ENCODE data around the gene SLFNL1. TPM values are rescaled to one million over a fixed set of nuclear protein-coding genes. Genes with fewer than 3 reads are reported as not detected.
A peak's percentile ranks its signal among the peaks of the same experiment; 100 is the strongest.

SLFNL1 gene
- total and polyA plus RNA-seq, 4 donors = 0.02 to 0.68 (median 0.38) TPM

GRCh38 chr1:41038110-41038509 is 16.6 kb upstream of the SLFNL1 start:
- Histone ChIP-seq H3K4me1 (ENCODE audit: control insufficient read depth in 4 of 4, insufficient read depth in 4 of 4, low read length in 3 of 4) (peaks cover 0 to 9% (median 4%) of the 10 kb centered on the region in 4 donors), H3K9me3 (ENCODE audit: control insufficient read depth in 4 of 4, low read length in 3 of 4) (no peaks in the 10 kb centered on the region), H3K27ac (ENCODE audit: low read depth in 1 of 2, low read length in 2 of 2) (no peak overlapping the region), H3K27me3 (ENCODE audit: control insufficient read depth in 4 of 4, insufficient read depth in 4 of 4, low read length in 3 of 4) (no peaks in the 10 kb centered on the region), H3K4me3 (ENCODE audit: low read depth in 1 of 3, low read length in 3 of 3) (no peak overlapping the region), H3K36me3 (ENCODE audit: control insufficient read depth in 4 of 4, insufficient read depth in 3 of 4, low read depth in 1 of 4, low read length in 3 of 4) (peaks cover 4 to 25% (median 11%) of the 10 kb centered on the region in 4 donors), H3K9ac (ENCODE audit: low read depth in 1 of 2, low read length in 2 of 2) (no peak overlapping the region)
- no peak for TF ChIP-seq SP1 (IDR thresholded peaks at IDR 0.05)
- no peak for TF ChIP-seq YY1 (IDR thresholded peaks at IDR 0.05)
- no peak for TF ChIP-seq EGR1 (IDR thresholded peaks at IDR 0.05; ENCODE audit: low read depth in 2 of 2)
- peak in 1 of 2 donors; percentile 20 for TF ChIP-seq RAD21 (IDR thresholded peaks at IDR 0.05)
- TF ChIP-seq FOXA1 (IDR thresholded peaks at IDR 0.05) = no peak
- WGBS = 97% methylated on average over 5 of the region's 5 CpGs
- no peak for DNase-seq (ENCODE audit: low spot score)

GRCh38 chr1:41037116-41037903 is 15.8 kb upstream of the SLFNL1 start:
- WGBS = 96% methylated on average over 3 of the region's 3 CpGs
- H3K36me3 ChIP-seq (ENCODE audit: control insufficient read depth in 4 of 4, insufficient read depth in 3 of 4, low read depth in 1 of 4, low read length in 3 of 4) = peaks cover 4 to 25% (median 12%) of the 10 kb centered on the region in 4 donors
- TF ChIP-seq FOXA2 (IDR thresholded peaks at IDR 0.05) = no peak
- no peak for TF ChIP-seq NR2F2 (IDR thresholded peaks at IDR 0.05)
- no peak for TF ChIP-seq ZBTB33 (IDR thresholded peaks at IDR 0.05)
- no peak for TF ChIP-seq MAX (IDR thresholded peaks at IDR 0.05)
- peak in 1 of 2 donors; percentile 20 for TF ChIP-seq RXRA (IDR thresholded peaks at IDR 0.05)
- TF ChIP-seq RAD21 (IDR thresholded peaks at IDR 0.05) = peak; percentile 3 to 5
- TF ChIP-seq GABPA (IDR thresholded peaks at IDR 0.05 in 1 of 2, conservative IDR thresholded peaks at IDR 0.05 in 1 of 2) = no peak
- no peak for TF ChIP-seq TAF1 (conservative IDR thresholded peaks at IDR 0.05)
- no peak for TF ChIP-seq ATF3 (IDR thresholded peaks at IDR 0.05)
- peak; percentile 26 for TF ChIP-seq SP1 (IDR thresholded peaks at IDR 0.05)
- no peak for TF ChIP-seq YY1 (IDR thresholded peaks at IDR 0.05)
- TF ChIP-seq HNF4G (IDR thresholded peaks at IDR 0.05) = no peak
- TF ChIP-seq JUND (IDR thresholded peaks at IDR 0.05) = no peak
- TF ChIP-seq HNF4A (conservative IDR thresholded peaks at IDR 0.05) = peak; percentile 74 to 77
- TF ChIP-seq FOXA1 (IDR thresholded peaks at IDR 0.05) = no peak
- TF ChIP-seq CTCF (IDR thresholded peaks at IDR 0.05; ENCODE audit: low read depth, low read length, missing input control) = no peak
- TF ChIP-seq REST (IDR thresholded peaks at IDR 0.05) = no peak
- TF ChIP-seq EGR1 (IDR thresholded peaks at IDR 0.05; ENCODE audit: low read depth in 2 of 2) = no peak

More at GRCh38 chr1:41037116-41037903, 15.8 kb upstream of the SLFNL1 start:
- Histone ChIP-seq H3K9ac (ENCODE audit: low read depth in 1 of 2, low read length in 2 of 2) (no peak overlapping the region), H3K27me3 (ENCODE audit: control insufficient read depth in 4 of 4, insufficient read depth in 4 of 4, low read length in 3 of 4) (no peaks in the 10 kb centered on the region), H3K9me3 (ENCODE audit: control insufficient read depth in 4 of 4, low read length in 3 of 4) (no peaks in the 10 kb centered on the region), H3K4me1 (ENCODE audit: control insufficient read depth in 4 of 4, insufficient read depth in 4 of 4, low read length in 3 of 4) (peaks cover 0 to 8% (median 3%) of the 10 kb centered on the region in 4 donors), H3K4me3 (ENCODE audit: low read depth in 1 of 3, low read length in 3 of 3) (no peak overlapping the region), H3K27ac (ENCODE audit: low read depth in 1 of 2, low read length in 2 of 2) (peak overlapping the region in 1 of 2 donors; percentile 46)
- DNase-seq (ENCODE audit: low spot score) = no peak
